Measurements from ENCODE around the gene KCNAB1.
"Not testable (repeated sequence)": the region's sequence is repeated elsewhere in the genome, so short reads cannot be mapped to it uniquely, and the experiment has no call there.

DNA sequence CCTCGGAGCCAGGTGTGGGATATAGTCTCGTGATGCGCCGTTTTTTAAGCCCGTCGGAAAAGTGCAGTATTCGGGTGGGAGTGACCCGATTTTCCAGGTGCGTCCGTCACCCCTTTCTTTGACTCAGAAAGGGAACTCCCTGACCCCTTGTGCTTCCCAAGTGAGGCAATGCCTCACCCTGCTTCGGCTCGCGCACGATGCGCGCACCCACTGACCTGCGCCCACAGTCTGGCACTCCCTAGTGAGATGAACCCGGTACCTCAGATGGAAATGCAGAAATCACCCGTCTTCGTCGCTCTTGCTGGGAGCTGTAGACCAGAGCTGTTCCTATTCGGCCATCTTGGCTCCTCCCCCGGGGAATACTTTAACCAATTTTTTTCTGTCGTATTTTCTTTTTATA is 164.3 kb downstream of the KCNAB1 start:
- not testable (repeated sequence) for TF ChIP-seq POLR2A (IDR thresholded peaks at IDR 0.05; ENCODE audit: low read depth, low read length); EZH2 (IDR thresholded peaks at IDR 0.05; ENCODE audit: borderline replicate concordance, low read depth, low read length, severe bottlenecking); POLR2AphosphoS5 (IDR thresholded peaks at IDR 0.05; ENCODE audit: insufficient read depth, low read depth, low read length); FOS (IDR thresholded peaks at IDR 0.05; ENCODE audit: borderline replicate concordance, insufficient read depth, low read length)
- TF ChIP-seq, protein P1, sequence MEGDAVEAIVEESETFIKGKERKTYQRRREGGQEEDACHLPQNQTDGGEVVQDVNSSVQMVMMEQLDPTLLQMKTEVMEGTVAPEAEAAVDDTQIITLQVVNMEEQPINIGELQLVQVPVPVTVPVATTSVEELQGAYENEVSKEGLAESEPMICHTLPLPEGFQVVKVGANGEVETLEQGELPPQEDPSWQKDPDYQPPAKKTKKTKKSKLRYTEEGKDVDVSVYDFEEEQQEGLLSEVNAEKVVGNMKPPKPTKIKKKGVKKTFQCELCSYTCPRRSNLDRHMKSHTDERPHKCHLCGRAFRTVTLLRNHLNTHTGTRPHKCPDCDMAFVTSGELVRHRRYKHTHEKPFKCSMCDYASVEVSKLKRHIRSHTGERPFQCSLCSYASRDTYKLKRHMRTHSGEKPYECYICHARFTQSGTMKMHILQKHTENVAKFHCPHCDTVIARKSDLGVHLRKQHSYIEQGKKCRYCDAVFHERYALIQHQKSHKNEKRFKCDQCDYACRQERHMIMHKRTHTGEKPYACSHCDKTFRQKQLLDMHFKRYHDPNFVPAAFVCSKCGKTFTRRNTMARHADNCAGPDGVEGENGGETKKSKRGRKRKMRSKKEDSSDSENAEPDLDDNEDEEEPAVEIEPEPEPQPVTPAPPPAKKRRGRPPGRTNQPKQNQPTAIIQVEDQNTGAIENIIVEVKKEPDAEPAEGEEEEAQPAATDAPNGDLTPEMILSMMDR (IDR thresholded peaks at IDR 0.05; ENCODE audit: extremely low read depth in 1 of 2, insufficient read depth in 1 of 2, low read depth in 1 of 2, low read length in 2 of 2) = not testable (repeated sequence)
- TF ChIP-seq, protein P2, sequence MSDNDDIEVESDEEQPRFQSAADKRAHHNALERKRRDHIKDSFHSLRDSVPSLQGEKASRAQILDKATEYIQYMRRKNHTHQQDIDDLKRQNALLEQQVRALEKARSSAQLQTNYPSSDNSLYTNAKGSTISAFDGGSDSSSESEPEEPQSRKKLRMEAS (IDR thresholded peaks at IDR 0.05; ENCODE audit: insufficient read depth, insufficient read length) = not testable (repeated sequence)

All from endothelial cell of umbilical vein (primary cell).